Tibial artery (tissue), 4 donors: ENCODE results near the gene ZFY.
"Not testable (repeated sequence)": the region's sequence is repeated elsewhere in the genome, so short reads cannot be mapped to it uniquely, and the experiment has no call there.

Experiments used
- DNase-seq, 2 donors: peaks; one replicate each; pipeline ENCODE4 v3.0.0-alpha.2; 2019
- H3K27ac ChIP-seq, 2 donors: fragments of 200-600 bp; sonication (generic) in 1 of 2; 1 replicate in 1 of 2; 2 replicates in 1 of 2; pipeline ENCODE4 v1.5.1; 2018 to 2019; ENCODE audit warnings: mild to moderate bottlenecking in 1 of 2
- H3K27me3 ChIP-seq, 2 donors: fragments of 200-600 bp; sonication (generic) in 1 of 2; one replicate each; pipeline versions ENCODE4 v1.5.1 to v1.6.0; 2016 to 2019
- H3K36me3 ChIP-seq, 3 donors: fragments of 200-600 bp; sonication (generic) in 2 of 3; one replicate each; pipeline ENCODE4 v1.5.1; 2016 to 2019; ENCODE audit warnings: mild to moderate bottlenecking in 2 of 3
- H3K4me1 ChIP-seq, 4 donors: fragments of 200-600 bp; sonication (generic) in 2 of 4; 1 replicate in 3 of 4; 2 replicates in 1 of 4; pipeline ENCODE4 v1.5.1; 2016 to 2019
- H3K4me3 ChIP-seq, 2 donors: fragments of 200-600 bp; sonication (generic) in 1 of 2; 1 replicate in 1 of 2; 2 replicates in 1 of 2; pipeline ENCODE4 v1.5.1; 2018 to 2019; ENCODE audit warnings: mild to moderate bottlenecking in 2 of 2
- H3K9me3 ChIP-seq, 3 donors: fragments of 200-600 bp; sonication (generic) in 1 of 3; one replicate each; pipeline ENCODE4 v1.5.1; 2016 to 2019
- intact Hi-C: fragments of 100-400 bp; cut with DNase I; formaldehyde crosslinking; loops from one replicate; pipeline ENCODE4 v1.15.0; 2023; ENCODE audit warnings: low total_unique reads
- TF ChIP-seq, protein P1 (sequence below), 2 experiments: fragments of 200-600 bp in 1 of 2; fragments of 450-650 bp in 1 of 2; IDR thresholded peaks; one replicate each; pipeline ENCODE4 v1.5.1; 2017 to 2019; ENCODE audit warnings: antibody characterized with exemption in 2 of 2, mild to moderate bottlenecking in 1 of 2, moderate library complexity in 1 of 2

Gene ZFY

DNA sequence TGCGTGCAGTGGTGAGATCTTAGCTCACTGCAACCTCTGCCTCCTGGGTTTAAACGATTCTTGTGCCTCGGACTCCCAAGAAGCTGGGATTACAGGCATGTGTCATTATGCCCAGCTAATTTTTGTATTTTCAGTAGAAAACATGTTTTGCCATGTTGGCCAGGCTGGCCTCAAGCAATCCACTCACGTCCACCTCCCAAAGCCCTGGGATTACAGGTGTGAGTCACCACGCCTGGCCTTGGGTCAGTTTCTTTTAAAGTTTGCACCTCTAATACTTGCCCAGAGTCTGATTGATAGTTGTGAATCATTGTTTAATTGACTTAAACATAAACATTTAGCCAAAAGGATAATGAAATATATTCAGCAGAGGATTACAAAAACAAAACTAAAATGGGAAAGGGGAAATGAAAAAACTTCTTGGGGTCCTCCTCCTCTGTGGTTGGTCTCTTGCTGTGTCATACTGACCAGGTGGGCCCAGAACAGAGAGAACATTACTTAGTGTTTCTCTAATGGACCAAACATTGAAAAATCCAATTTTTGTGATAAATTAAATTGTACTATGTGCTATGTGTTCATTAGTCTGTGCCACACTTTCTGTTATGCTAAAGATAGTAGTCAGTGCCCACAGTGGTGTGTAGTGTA, 38.0 kb downstream of the ZFY start:
- Histone ChIP-seq H3K9me3 (no peaks in the 10 kb centered on the region), H3K27ac (no peak overlapping the region), H3K4me3 (no peak overlapping the region), H3K27me3 (no peaks in the 10 kb centered on the region), H3K36me3 (peaks cover 0 to 9% (median 0%) of the 10 kb centered on the region in 3 donors), H3K4me1 (peaks cover 0 to 12% (median 0%) of the 10 kb centered on the region in 4 donors)
- TF ChIP-seq, protein P1, sequence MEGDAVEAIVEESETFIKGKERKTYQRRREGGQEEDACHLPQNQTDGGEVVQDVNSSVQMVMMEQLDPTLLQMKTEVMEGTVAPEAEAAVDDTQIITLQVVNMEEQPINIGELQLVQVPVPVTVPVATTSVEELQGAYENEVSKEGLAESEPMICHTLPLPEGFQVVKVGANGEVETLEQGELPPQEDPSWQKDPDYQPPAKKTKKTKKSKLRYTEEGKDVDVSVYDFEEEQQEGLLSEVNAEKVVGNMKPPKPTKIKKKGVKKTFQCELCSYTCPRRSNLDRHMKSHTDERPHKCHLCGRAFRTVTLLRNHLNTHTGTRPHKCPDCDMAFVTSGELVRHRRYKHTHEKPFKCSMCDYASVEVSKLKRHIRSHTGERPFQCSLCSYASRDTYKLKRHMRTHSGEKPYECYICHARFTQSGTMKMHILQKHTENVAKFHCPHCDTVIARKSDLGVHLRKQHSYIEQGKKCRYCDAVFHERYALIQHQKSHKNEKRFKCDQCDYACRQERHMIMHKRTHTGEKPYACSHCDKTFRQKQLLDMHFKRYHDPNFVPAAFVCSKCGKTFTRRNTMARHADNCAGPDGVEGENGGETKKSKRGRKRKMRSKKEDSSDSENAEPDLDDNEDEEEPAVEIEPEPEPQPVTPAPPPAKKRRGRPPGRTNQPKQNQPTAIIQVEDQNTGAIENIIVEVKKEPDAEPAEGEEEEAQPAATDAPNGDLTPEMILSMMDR (IDR thresholded peaks at IDR 0.05) = no peak
- no peak for DNase-seq
- intact Hi-C loops = no loop called here

DNA sequence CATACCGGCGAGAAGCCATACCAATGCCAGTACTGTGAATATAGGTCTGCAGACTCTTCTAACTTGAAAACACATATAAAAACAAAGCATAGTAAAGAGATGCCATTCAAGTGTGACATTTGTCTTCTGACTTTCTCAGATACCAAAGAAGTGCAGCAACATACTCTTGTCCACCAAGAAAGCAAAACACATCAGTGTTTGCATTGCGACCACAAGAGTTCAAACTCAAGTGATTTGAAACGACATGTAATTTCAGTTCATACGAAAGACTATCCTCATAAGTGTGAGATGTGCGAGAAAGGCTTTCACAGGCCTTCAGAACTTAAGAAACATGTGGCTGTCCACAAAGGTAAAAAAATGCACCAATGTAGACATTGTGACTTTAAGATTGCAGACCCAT, 44.1 kb downstream of the ZFY start:
- Histone ChIP-seq H3K27ac (no peak overlapping the region), H3K4me1 (no peaks in the 10 kb centered on the region), H3K36me3 (peaks cover 0 to 13% (median 0%) of the 10 kb centered on the region in 3 donors), H3K27me3 (no peaks in the 10 kb centered on the region), H3K4me3 (no peak overlapping the region), H3K9me3 (no peaks in the 10 kb centered on the region)
- TF ChIP-seq, protein P1 (IDR thresholded peaks at IDR 0.05) = no peak
- no peak for DNase-seq
- intact Hi-C loops = no loop called here

DNA sequence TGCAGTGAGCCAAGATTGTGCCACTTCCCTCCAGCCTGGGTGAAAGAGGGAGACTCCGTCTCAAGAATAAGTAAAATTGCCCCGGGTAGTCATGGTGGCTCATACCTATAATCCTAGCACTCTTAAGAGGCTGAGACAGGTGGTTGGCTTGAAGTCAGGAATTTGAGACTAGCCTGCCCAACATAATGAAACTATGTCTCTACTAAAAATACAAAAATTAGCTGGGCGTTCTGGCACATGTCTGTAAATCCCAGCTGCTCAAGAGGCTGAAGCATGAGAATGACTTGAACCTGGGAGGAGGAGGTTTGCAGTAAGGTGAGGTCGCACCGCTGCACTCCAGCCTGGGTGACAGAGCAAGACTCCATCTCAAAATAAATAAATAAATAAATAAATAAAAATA, 49.3 kb downstream of the ZFY start:
- DNase-seq = no peak
- TF ChIP-seq, protein P1 (IDR thresholded peaks at IDR 0.05) = no peak
- H3K27me3 ChIP-seq = no peaks in the 10 kb centered on the region
- H3K4me1 ChIP-seq = no peaks in the 10 kb centered on the region
- no peak overlapping the region for H3K4me3 ChIP-seq
- no peak overlapping the region for H3K27ac ChIP-seq
- no peaks in the 10 kb centered on the region for H3K9me3 ChIP-seq
- intact Hi-C loops = no loop called here
- H3K36me3 ChIP-seq = peaks cover 0 to 4% (median 0%) of the 10 kb centered on the region in 3 donors

DNA sequence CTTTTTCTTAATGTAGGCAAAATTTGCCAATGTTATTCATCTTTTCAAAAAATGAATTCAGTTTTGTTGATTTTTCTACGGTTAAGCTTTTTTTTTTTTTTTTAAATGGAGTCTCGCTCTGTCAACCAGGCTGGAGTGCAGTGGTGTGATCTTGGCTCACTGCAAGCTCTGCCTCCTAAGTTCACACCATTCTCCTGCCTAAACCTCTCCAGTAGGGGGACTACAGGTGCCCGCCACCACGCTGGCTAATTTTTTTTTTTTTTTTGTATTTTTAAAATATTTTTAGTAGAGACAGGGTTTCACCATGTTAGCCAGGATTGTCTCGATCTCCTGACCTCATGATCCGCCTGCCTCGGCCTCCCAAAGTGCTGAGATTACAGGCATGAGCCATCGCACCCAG, 52.0 kb downstream of the ZFY start:
- H3K4me3 ChIP-seq, intact Hi-C loops, H3K9me3 ChIP-seq, H3K4me1 ChIP-seq, DNase-seq, H3K27ac ChIP-seq, H3K36me3 ChIP-seq, H3K27me3 ChIP-seq: not testable (repeated sequence)

DNA sequence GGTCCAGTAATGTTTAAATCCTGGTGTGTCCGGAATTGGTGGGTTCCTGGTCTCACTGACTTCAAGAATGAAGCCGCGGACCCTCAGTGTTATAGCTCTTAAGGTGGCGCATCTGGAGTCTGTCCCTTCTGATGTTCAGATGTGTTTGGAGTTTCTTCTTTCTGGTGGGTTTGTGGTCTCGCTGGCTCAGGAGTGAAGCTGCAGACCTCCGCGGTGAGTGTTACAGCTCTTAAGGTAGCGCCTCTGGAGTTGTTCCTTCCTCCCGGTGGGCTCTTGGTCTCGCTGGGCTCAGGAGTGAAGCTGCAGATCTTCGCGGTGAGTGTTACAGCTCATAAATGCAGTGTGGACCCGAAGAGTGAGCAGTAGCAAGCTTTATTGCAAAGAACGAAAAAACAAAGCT, 62.2 kb downstream of the ZFY start:
- H3K9me3 ChIP-seq, DNase-seq, intact Hi-C loops, H3K4me3 ChIP-seq, H3K27me3 ChIP-seq, H3K36me3 ChIP-seq, H3K27ac ChIP-seq: not testable (repeated sequence)
- peaks cover 0 to 17% (median 0%) of the 10 kb centered on the region in 4 donors for H3K4me1 ChIP-seq

DNA sequence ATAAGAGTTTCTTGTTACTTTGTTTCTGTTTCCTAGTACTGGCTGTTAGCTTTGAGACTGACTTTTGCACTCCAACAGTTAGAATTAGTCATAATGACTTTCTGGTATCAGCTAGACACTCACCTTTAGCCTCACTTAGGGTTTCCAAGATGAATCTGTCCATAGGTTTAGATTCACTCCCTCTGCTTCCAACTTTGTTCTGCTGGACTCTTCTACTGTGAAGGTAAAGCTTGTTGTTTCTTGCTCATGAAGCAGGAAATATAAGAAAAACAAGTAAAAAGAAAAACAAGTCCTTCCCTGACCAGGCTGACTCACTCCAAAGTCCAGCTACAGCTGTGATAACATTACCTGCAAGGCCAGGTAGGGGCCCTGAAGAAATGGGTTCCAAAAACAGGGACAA, 67.0 kb downstream of the ZFY start:
- Histone ChIP-seq H3K9me3 (no peaks in the 10 kb centered on the region), H3K36me3 (no peaks in the 10 kb centered on the region), H3K27ac (peak overlapping the region; percentile 86 to 87), H3K4me3 (peak overlapping the region; percentile 55 to 57), H3K4me1 (peaks cover 0 to 50% (median 0%) of the 10 kb centered on the region in 4 donors), H3K27me3 (no peaks in the 10 kb centered on the region)
- TF ChIP-seq, protein P1 (IDR thresholded peaks at IDR 0.05) = no peak
- intact Hi-C loops = no loop called here
- DNase-seq = no peak
